ENCODE data around the gene SOX9. TPM values are rescaled to one million over a fixed set of nuclear protein-coding genes. Genes with fewer than 3 reads are reported as not detected.

The SOX9 gene
- total and polyA plus RNA-seq, 9 of the 15 experiments (the other 6 are each of a cell fraction or from before 2014, with no cell fraction given): 0.04 TPM; not detected in 8

DNA sequence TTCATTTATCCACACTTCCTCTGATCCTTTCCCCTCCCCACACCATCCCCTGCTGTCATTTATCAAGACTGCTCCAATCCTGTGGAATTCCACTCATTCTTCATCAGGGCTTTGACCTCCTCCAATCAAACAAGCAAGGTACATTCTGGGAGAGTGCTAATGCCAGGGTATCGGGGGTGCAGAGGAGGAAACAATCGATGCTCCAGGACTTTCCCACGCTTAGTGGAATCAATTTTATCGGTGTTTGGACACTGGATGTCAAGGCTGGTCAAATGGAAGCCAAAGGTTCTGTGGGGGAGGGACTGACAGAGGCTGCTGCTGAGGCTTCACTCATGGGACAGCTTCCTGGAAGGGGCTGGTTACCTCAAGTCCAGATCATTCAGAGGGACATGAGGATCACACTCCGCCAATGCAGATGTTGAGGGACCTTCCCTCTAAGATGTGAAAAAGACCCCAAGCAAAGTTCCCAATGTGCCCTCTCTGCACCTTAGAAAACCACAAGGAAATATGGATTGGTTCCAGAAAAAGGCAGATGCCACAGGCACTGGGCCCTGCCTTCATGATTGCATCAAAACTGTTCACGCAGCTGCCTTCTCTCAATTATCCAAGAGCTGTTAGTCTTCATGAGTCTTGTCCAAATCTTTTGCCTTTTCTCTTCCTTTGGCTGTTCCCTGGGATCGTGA lies 44.7 kb upstream of the SOX9 start:
- no peak overlapping the region for H3K27ac ChIP-seq (ENCODE audit: extremely low read depth, low read depth, low read length)
- BruUV-seq (replicated peaks): no TSS peak
- 0% methylated on average over 7 of the region's 7 CpGs for WGBS (ENCODE audit: insufficient coverage, low coverage, missing lambda C conversion rate)
- DNase-seq (ENCODE audit: extremely low read depth in 1 of 4, low spot score in 3 of 4): no peak
- no peak overlapping the region for H2AFZ ChIP-seq (ENCODE audit: low read depth, low read length)
- CTCF ChIA-PET (ENCODE audit: low intra/inter-chr PET ratio): no interaction called here
- no peak for TF ChIP-seq ELF1 (tag; IDR thresholded peaks at IDR 0.05)
- POLR2A ChIA-PET: no interaction called here
- H4K20me1 ChIP-seq (replicated peaks; ENCODE audit: control insufficient read depth, insufficient read depth, low read length): no peaks in the 10 kb centered on the region
- no peak overlapping the region for H3K9ac ChIP-seq (ENCODE audit: insufficient read depth in 1 of 2, low read depth in 2 of 2, low read length in 2 of 2)
- H3K9me3 ChIP-seq (replicated peaks; ENCODE audit: control insufficient read depth, insufficient read depth, low read depth, low read length): no peaks in the 10 kb centered on the region
- ATAC-seq: no peak
- H3K4me2 ChIP-seq (ENCODE audit: insufficient read depth, low read length): no peak overlapping the region
- H3K4me3 ChIP-seq: no peak overlapping the region
- intact Hi-C loops (cut with micrococcal nuclease) (no loop called here), in situ Hi-C loops (cut with MboI) (no loop called here)
- H3K9me1 ChIP-seq (ENCODE audit: control insufficient read depth, insufficient read depth, low read length): no peaks in the 10 kb centered on the region
- FAIRE-seq: no peak
- H3K27me3 ChIP-seq (ENCODE audit: control insufficient read depth in 2 of 2, insufficient read depth in 2 of 2, low read length in 2 of 2): no peaks in the 10 kb centered on the region
- no peaks in the 10 kb centered on the region for H3K36me3 ChIP-seq (ENCODE audit: control insufficient read depth, insufficient read depth, low read length)
- no peaks in the 10 kb centered on the region for H3K79me2 ChIP-seq (ENCODE audit: control insufficient read depth, insufficient read depth, low read length)
- no peaks in the 10 kb centered on the region for H3K4me1 ChIP-seq (replicated peaks in 1 of 2; ENCODE audit: control insufficient read depth in 2 of 2, insufficient read depth in 2 of 2, low read length in 2 of 2)

DNA sequence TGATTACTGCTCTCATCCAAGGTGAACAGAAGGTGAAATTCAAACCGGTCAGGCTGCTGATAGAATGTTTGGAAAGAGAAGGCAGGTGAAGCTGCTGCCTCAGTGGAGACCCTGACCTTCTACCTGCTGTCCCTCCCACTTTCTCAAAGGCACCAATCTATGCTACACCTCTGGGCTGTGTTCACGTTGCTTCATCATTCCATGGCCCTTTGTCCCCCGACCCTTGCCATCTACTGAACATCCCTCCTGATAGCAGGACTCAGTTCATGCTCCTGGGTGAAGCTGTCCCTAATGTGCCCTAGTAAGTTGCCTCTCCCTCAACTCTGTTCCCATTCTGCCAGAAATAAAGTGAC lies 44.2 kb upstream of the SOX9 start:
- Histone ChIP-seq H2AFZ (ENCODE audit: low read depth, low read length) (no peak overlapping the region), H3K4me2 (ENCODE audit: insufficient read depth, low read length) (no peak overlapping the region), H3K79me2 (ENCODE audit: control insufficient read depth, insufficient read depth, low read length) (no peaks in the 10 kb centered on the region), H3K27me3 (ENCODE audit: control insufficient read depth in 2 of 2, insufficient read depth in 2 of 2, low read length in 2 of 2) (no peaks in the 10 kb centered on the region), H3K27ac (ENCODE audit: extremely low read depth, low read depth, low read length) (no peak overlapping the region), H3K4me1 (replicated peaks in 1 of 2; ENCODE audit: control insufficient read depth in 2 of 2, insufficient read depth in 2 of 2, low read length in 2 of 2) (no peaks in the 10 kb centered on the region), H4K20me1 (replicated peaks; ENCODE audit: control insufficient read depth, insufficient read depth, low read length) (no peaks in the 10 kb centered on the region), H3K4me3 (no peak overlapping the region), H3K9me1 (ENCODE audit: control insufficient read depth, insufficient read depth, low read length) (no peaks in the 10 kb centered on the region), H3K9ac (ENCODE audit: insufficient read depth in 1 of 2, low read depth in 2 of 2, low read length in 2 of 2) (no peak overlapping the region), H3K36me3 (ENCODE audit: control insufficient read depth, insufficient read depth, low read length) (no peaks in the 10 kb centered on the region), H3K9me3 (replicated peaks; ENCODE audit: control insufficient read depth, insufficient read depth, low read depth, low read length) (no peaks in the 10 kb centered on the region)
- DNase-seq (ENCODE audit: extremely low read depth in 1 of 4, low spot score in 3 of 4) (no peak), ATAC-seq (no peak), FAIRE-seq (no peak)
- in situ Hi-C loops (cut with MboI): no loop called here
- CTCF ChIA-PET (ENCODE audit: low intra/inter-chr PET ratio): no interaction called here
- 0% methylated on average over 3 of the region's 3 CpGs for WGBS (ENCODE audit: insufficient coverage, low coverage, missing lambda C conversion rate)
- intact Hi-C loops (cut with micrococcal nuclease): no loop called here
- POLR2A ChIA-PET: no interaction called here
- TF ChIP-seq NFE2 (IDR thresholded peaks at IDR 0.05; ENCODE audit: low read depth): no peak
- BruUV-seq (replicated peaks): no TSS peak

Data from K562 (cell line).